Activated CD8-positive, alpha-beta memory T cell treated with anti-CD3 and anti-CD28 coated beads, Interleukin-2, amount 10 ng/mL, durations not matched to agents 7 days and 5 days (primary cell): ENCODE data around the gene MFNG. TPM values are rescaled to one million over a fixed set of nuclear protein-coding genes. Genes with fewer than 3 reads are reported as not detected.
"Not testable (repeated sequence)": the region's sequence is repeated elsewhere in the genome, so short reads cannot be mapped to it uniquely, and the experiment has no call there.

Source experiments
- ATAC-seq: fragments of 150-1000 bp; cut with Tn5 transposase; one replicate; pipeline ENCODE4 v1.10.0; 2021; ENCODE audit warnings: moderate library complexity
- CTCF ChIA-PET: fragments of 350-600 bp; sonication (Branson Sonifier 250); formaldehyde crosslinking; loops from one replicate; lab custom pipeline; 2021; ENCODE audit warnings: antibody characterized with exemption; lab: Charles Lee
- DNase-seq: peaks from one replicate; pipeline ENCODE4 v3.0.0-alpha.2; 2020
- H3K27ac Mint-ChIP-seq: one replicate; pipeline ENCODE4 v1.8.0; 2021; ENCODE audit warnings: mild to moderate bottlenecking, mixed read lengths
- H3K27me3 Mint-ChIP-seq: one replicate; pipeline ENCODE4 v1.8.0; 2021; ENCODE audit warnings: mixed read lengths
- H3K36me3 Mint-ChIP-seq: one replicate; pipeline ENCODE4 v1.8.0; 2021; ENCODE audit warnings: mild to moderate bottlenecking, mixed read lengths
- H3K4me1 Mint-ChIP-seq: one replicate; pipeline ENCODE4 v1.8.0; 2021; ENCODE audit warnings: mixed read lengths
- H3K4me3 Mint-ChIP-seq: one replicate; pipeline ENCODE4 v1.8.0; 2021; ENCODE audit warnings: mild to moderate bottlenecking, moderate library complexity, mixed read lengths
- H3K9me3 Mint-ChIP-seq: one replicate; pipeline ENCODE4 v1.8.0; 2022; ENCODE audit warnings: low read depth, mixed read lengths
- total RNA-seq, 2 experiments: library from RNA; stranded (reverse); gene quantifications; one replicate each; pipeline ENCODE4 v1.2.3, GENCODE V29; 2021

Gene MFNG
- 100 to 1,000 TPM; 196 to 220 TPM for total RNA-seq

- DNase-seq (peak; percentile 83), ATAC-seq (peak; percentile 66)
- no peaks in the 10 kb centered on the region for H3K27me3 Mint-ChIP-seq
- peak within 1 kb of the TSS; percentile 88 for H3K27ac Mint-ChIP-seq
- H3K9me3 Mint-ChIP-seq: no peaks in the 10 kb centered on the region
- peaks cover 27% of the 10 kb centered on the region for H3K36me3 Mint-ChIP-seq
- CTCF ChIA-PET: interaction anchor here (0.8 to 4.2 kb wide), 13 partner anchors 10 to 243 kb away, joined by 3 to 34 read pairs (median 4); partner anchors contain the start of gene RAC2
- H3K4me1 Mint-ChIP-seq: peaks cover 47% of the 10 kb centered on the region
- H3K4me3 Mint-ChIP-seq: peak within 1 kb of the TSS; percentile 94
These were observed at the start of gene MFNG for GRCh38 chr22:37486224-37486845. TSS of gene MFNG (minus strand) at chr22:37486384. CDS start at chr22:37486177, 207 bp downstream.

- peaks cover 20% of the 10 kb centered on the region for H3K27me3 Mint-ChIP-seq
- no peaks in the 10 kb centered on the region for H3K9me3 Mint-ChIP-seq
- H3K27ac Mint-ChIP-seq: no peak overlapping the region
- DNase-seq (no peak), ATAC-seq (no peak)
- CTCF ChIA-PET: interaction anchor here (1.5 kb wide), 1 partner anchor 26 kb away, joined by 4 read pairs; no protein-coding TSS in a partner anchor
- peaks cover 37% of the 10 kb centered on the region for H3K4me1 Mint-ChIP-seq
- no peaks in the 10 kb centered on the region for H3K36me3 Mint-ChIP-seq
- no peak overlapping the region for H3K4me3 Mint-ChIP-seq
These were observed 49.0 kb upstream of the MFNG start for GRCh38 chr22:37535159-37535558.

GRCh38 chr22:37534445-37534844 is 48.3 kb upstream of the MFNG start:
- Mint-ChIP-seq H3K27me3 (peaks cover 20% of the 10 kb centered on the region), H3K9me3 (no peaks in the 10 kb centered on the region), H3K4me1 (peaks cover 38% of the 10 kb centered on the region), H3K27ac (no peak overlapping the region), H3K36me3 (no peaks in the 10 kb centered on the region), H3K4me3 (no peak overlapping the region)
- CTCF ChIA-PET: interaction anchor here (1.7 kb wide), 1 partner anchor 58 kb away, joined by 9 read pairs; no protein-coding TSS in a partner anchor
- DNase-seq (no peak), ATAC-seq (no peak)

DNA sequence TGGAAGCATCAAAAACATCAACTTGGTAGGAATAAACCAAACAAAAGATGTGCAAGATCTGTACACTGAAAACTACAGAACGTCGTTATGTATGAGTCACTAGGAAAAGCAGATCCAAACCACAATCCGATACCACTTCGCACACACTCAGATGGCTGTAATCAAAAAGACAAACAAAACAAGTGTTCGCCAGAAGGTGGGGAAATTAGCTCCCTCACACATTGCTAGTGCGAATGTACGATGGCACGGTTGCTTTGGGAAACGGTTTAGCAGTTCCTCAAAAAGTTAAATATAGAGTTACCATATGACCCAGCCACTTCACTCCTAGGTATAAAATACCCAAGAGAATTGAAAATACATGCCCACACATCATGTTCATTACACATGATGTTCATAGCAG is 47.8 kb upstream of the MFNG start:
- no peak for DNase-seq
- Mint-ChIP-seq H3K4me3 (no peak overlapping the region), H3K27ac (peak overlapping the region; percentile 33), H3K4me1 (peaks cover 35% of the 10 kb centered on the region), H3K36me3 (no peaks in the 10 kb centered on the region), H3K27me3 (peaks cover 19% of the 10 kb centered on the region), H3K9me3 (no peaks in the 10 kb centered on the region)
- no peak for ATAC-seq
- CTCF ChIA-PET: interaction anchor here (1.2 to 1.9 kb wide), 4 partner anchors 11 to 58 kb away, joined by 4 to 15 read pairs (median 7); no protein-coding TSS in a partner anchor

GRCh38 chr22:37529652-37530345 is 43.6 kb upstream of the MFNG start:
- Mint-ChIP-seq H3K27ac (no peak overlapping the region), H3K9me3 (no peaks in the 10 kb centered on the region), H3K36me3 (no peaks in the 10 kb centered on the region), H3K4me3 (no peak overlapping the region), H3K27me3 (peaks cover 23% of the 10 kb centered on the region), H3K4me1 (peaks cover 29% of the 10 kb centered on the region)
- ATAC-seq (peak; percentile 72), DNase-seq (peak; percentile 60)
- CTCF ChIA-PET: interaction anchor here (0.9 to 2.5 kb wide), 6 partner anchors 9 to 62 kb away, joined by 3 to 13 read pairs (median 5); no protein-coding TSS in a partner anchor

- H3K27me3 Mint-ChIP-seq: peaks cover 23% of the 10 kb centered on the region
- CTCF ChIA-PET: interaction anchor here (1.0 to 2.5 kb wide), 4 partner anchors 11 to 65 kb away, joined by 3 to 13 read pairs (median 6); no protein-coding TSS in a partner anchor
- H3K9me3 Mint-ChIP-seq: not testable (repeated sequence)
These were observed 41.8 kb upstream of the MFNG start for GRCh38 chr22:37527952-37528351.

DNA sequence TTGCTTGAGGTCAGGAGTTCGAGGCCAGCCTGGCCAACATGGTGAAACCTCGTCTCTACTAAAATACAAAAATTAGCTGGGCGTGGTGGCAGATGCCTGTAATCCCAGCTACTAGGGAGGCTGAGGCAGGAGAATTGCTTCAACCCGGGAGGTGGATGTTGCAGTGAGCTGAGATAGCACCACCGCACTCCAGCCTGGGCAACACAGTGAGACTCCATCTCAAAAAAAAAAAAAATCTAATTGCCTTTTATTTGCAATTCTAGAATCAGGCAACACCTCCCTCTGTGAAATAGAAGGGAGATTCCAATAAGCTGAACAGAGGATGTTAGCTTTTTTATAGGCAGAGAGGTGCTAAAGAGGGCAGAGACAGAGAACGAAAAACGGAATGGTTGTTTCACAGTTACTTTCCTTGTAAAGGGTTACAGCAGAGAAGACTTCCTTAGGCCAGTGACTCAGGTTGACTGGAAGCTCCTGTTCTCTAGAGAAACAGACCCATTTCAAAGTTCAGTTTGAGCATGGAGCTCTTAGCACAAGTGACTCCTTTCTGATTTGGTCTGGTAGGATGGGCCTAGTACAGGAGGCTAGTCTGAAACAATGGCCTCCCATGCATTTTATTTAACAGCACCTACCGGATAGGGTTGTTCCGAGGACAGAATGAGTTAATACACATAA is 41.0 kb upstream of the MFNG start:
- not testable (repeated sequence) for DNase-seq, ATAC-seq, H3K36me3 Mint-ChIP-seq, H3K27ac Mint-ChIP-seq, H3K4me3 Mint-ChIP-seq, H3K9me3 Mint-ChIP-seq
- CTCF ChIA-PET: interaction anchor here (1.2 to 2.5 kb wide), 3 partner anchors 12 to 55 kb away, joined by 3 to 13 read pairs (median 8); no protein-coding TSS in a partner anchor
- H3K27me3 Mint-ChIP-seq: peaks cover 30% of the 10 kb centered on the region
- H3K4me1 Mint-ChIP-seq: peaks cover 16% of the 10 kb centered on the region

More at GRCh38 chr22:37527952-37528351, 41.8 kb upstream of the MFNG start:
- not testable (repeated sequence) for DNase-seq, H3K36me3 Mint-ChIP-seq, H3K4me3 Mint-ChIP-seq, ATAC-seq, H3K27ac Mint-ChIP-seq
- H3K4me1 Mint-ChIP-seq: peaks cover 16% of the 10 kb centered on the region

DNA sequence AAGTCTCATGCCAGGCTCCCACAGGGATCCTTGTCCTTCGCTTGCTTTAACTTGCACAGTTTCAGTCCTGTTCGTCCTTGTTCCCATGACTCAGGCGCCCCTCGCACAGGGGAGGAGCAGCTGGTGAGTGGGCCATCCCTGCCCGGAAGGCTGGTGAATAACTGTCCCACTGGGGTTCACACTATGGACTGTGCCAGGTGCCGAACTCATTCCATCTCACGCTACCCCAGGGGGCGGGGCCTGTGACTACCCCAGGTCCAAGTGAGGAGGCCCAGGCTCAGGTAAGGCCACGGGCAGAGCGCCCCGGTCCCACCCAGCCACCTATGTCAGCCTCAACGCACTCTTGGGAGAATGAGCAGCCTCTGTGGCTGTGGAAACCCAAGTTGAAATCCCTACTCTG is 40.2 kb upstream of the MFNG start:
- CTCF ChIA-PET: no interaction called here
- H3K4me1 Mint-ChIP-seq: peaks cover 15% of the 10 kb centered on the region
- DNase-seq: no peak

DNA sequence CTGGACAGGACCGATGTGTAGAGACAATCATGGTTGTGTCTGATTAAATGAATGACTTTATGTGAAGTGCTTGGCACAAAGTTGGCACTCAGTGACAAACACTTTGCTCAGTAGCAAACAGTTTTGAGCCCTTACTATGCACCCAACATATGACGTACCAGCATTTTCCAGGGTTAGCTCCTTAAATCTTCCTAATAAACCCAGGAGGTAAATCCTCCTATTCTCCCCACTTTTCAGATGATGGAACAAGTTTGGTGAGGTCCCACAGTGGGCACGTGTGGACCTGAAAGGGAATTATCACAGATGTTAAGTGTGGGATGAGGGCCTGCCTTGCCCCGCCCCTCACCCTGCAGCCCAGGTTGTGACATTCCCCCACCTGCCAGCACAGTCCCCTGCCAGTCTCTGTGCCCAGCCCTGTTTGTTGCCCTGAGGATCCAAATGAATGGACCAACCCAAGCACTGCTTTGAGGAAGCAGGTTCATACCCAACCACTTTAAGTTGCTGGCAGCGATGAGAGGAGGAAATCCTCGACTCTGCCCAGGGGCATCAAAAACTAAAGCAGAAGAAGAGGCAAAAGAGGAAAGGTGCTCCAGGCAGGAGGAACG is 39.7 kb upstream of the MFNG start:
- Mint-ChIP-seq H3K36me3 (no peaks in the 10 kb centered on the region), H3K9me3 (no peaks in the 10 kb centered on the region), H3K27ac (no peak overlapping the region), H3K4me1 (peaks cover 14% of the 10 kb centered on the region), H3K27me3 (peaks cover 35% of the 10 kb centered on the region), H3K4me3 (no peak overlapping the region)
- CTCF ChIA-PET: no interaction called here
- ATAC-seq: no peak
- DNase-seq: no peak

More for the DNA sequence above, 40.2 kb upstream of the MFNG start:
- no peak overlapping the region for H3K27ac Mint-ChIP-seq
- no peak overlapping the region for H3K4me3 Mint-ChIP-seq
- ATAC-seq: no peak
- H3K36me3 Mint-ChIP-seq: no peaks in the 10 kb centered on the region
- no peaks in the 10 kb centered on the region for H3K9me3 Mint-ChIP-seq
- H3K27me3 Mint-ChIP-seq: peaks cover 33% of the 10 kb centered on the region

GRCh38 chr22:37525073-37525745 is 39.0 kb upstream of the MFNG start:
- CTCF ChIA-PET: no interaction called here
- Mint-ChIP-seq H3K4me1 (peaks cover 13% of the 10 kb centered on the region), H3K27me3 (peaks cover 37% of the 10 kb centered on the region), H3K4me3 (no peak overlapping the region), H3K9me3 (no peaks in the 10 kb centered on the region), H3K27ac (no peak overlapping the region), H3K36me3 (no peaks in the 10 kb centered on the region)
- ATAC-seq: no peak
- no peak for DNase-seq

DNA sequence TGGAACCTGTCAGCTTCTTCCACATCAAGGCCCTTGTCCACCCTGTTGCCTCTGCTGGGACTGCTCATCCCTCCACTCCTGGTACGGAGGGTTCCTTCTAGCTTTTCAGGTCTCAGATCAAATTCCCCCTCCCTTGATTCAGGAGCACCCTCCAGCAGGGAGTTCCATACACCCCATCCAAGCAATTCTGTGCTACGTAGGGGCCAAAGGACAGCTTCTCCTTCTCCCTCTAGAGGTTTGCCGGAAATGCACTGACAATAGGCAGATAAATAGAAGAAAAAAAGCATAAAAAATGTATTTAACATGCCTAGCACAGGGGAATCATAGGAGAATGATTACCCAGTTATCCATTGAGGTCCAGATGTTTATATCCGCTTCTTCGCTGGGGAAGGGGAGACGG is 36.3 kb upstream of the MFNG start:
- CTCF ChIA-PET: interaction anchor here (1.0 kb wide), 1 partner anchor 16 kb away, joined by 3 read pairs; no protein-coding TSS in a partner anchor
- no peak overlapping the region for H3K27ac Mint-ChIP-seq
- H3K4me3 Mint-ChIP-seq: no peak overlapping the region
- peaks cover 58% of the 10 kb centered on the region for H3K27me3 Mint-ChIP-seq
- H3K4me1 Mint-ChIP-seq: peaks cover 9% of the 10 kb centered on the region
- DNase-seq (no peak), ATAC-seq (no peak)
- no peaks in the 10 kb centered on the region for H3K36me3 Mint-ChIP-seq
- H3K9me3 Mint-ChIP-seq: no peaks in the 10 kb centered on the region

DNA sequence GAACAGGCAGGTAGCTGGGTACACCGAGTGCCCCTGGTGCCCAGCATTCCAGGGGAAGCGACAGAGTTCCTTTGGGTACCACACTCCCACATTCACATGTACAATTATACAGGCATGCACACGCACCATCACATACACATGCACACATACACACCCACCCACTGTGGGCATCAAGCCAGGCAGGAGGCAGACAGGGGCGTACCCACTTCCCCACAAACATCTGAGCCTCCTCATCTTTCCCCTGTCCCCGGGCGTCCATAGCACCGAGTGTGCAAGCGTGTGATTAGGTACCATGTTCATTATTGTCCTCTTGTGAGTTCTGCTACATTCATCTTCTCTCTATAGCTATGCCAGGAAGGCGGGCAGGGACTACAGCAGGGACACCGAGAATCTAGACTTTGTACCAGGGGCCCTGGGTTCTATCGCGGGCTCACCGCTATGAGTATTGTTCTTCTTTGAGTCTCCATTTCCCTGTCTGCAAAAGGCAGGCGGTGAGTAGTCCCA is 35.1 kb upstream of the MFNG start:
- Mint-ChIP-seq H3K27me3 (peaks cover 63% of the 10 kb centered on the region), H3K4me3 (no peak overlapping the region), H3K4me1 (peaks cover 9% of the 10 kb centered on the region), H3K27ac (no peak overlapping the region), H3K36me3 (no peaks in the 10 kb centered on the region), H3K9me3 (no peaks in the 10 kb centered on the region)
- no peak for ATAC-seq
- CTCF ChIA-PET: interaction anchor here (1.1 kb wide), 1 partner anchor 46 kb away, joined by 4 read pairs; no protein-coding TSS in a partner anchor
- DNase-seq: no peak
